Renal cortex interstitium (tissue), 3 donors: Measurements from ENCODE around the gene PRAF2. TPM values are rescaled to one million over a fixed set of nuclear protein-coding genes. Genes with fewer than 3 reads are reported as not detected.

Source experiments
- polyA plus RNA-seq, 3 donors: library from polyadenylated mRNA; unstranded; fragments of 120-200 nt; gene quantifications; one replicate each; pipeline ENCODE4 v1.2.1, GENCODE V29; 2013; ENCODE audit not compliant: insufficient read length in 3 of 3

Gene PRAF2
- polyA plus RNA-seq, 3 donors = 33.6 to 41.5 (median 38.6) TPM

Other genes starting within 250 kb of the PRAF2 start
- gene ERAS, start 247.5 kb downstream of the PRAF2 start, polyA plus RNA-seq = under 1 TPM; 0.16 to 0.18 (median 0.16) TPM
- 10 to 100 TPM in 2 of 3 donors, 1 to 10 TPM in 1; 3.9 to 28.1 (median 13.6) TPM for gene PCSK1N, start 238.4 kb downstream of the PRAF2 start, polyA plus RNA-seq
- gene TIMM17B, start 176.2 kb downstream of the PRAF2 start, polyA plus RNA-seq = 10 to 100 TPM; 33.6 to 46.5 (median 44.3) TPM
- 10 to 100 TPM; 67.9 to 83.2 (median 78.8) TPM for gene PQBP1, start 176.1 kb downstream of the PRAF2 start, polyA plus RNA-seq
- gene SLC35A2, start 162.4 kb downstream of the PRAF2 start, polyA plus RNA-seq = 10 to 100 TPM; 30.0 to 33.7 (median 33.6) TPM
- 1 to 10 TPM; 5.4 to 8.6 (median 7.5) TPM for gene PIM2, start 155.0 kb downstream of the PRAF2 start, polyA plus RNA-seq
- gene OTUD5, start 116.4 kb downstream of the PRAF2 start, polyA plus RNA-seq = 10 to 100 TPM; 60.7 to 66.1 (median 65.5) TPM
- gene KCND1, start 102.2 kb downstream of the PRAF2 start, polyA plus RNA-seq = 1 to 10 TPM; 2.2 to 3.2 (median 2.9) TPM
- gene GRIPAP1, start 71.7 kb downstream of the PRAF2 start, polyA plus RNA-seq = 10 to 100 TPM; 48.3 to 72.7 (median 51.4) TPM
- 10 to 100 TPM; 26.1 to 39.3 (median 31.5) TPM for gene TFE3, start 30.6 kb downstream of the PRAF2 start, polyA plus RNA-seq
- 10 to 100 TPM; 10.3 to 16.1 (median 12.0) TPM for gene CCDC120, start 15.0 kb downstream of the PRAF2 start, polyA plus RNA-seq
- gene WDR45, start 5.9 kb upstream of the PRAF2 start, polyA plus RNA-seq = 10 to 100 TPM; 54.0 to 64.7 (median 57.7) TPM
- 10 to 100 TPM; 20.4 to 25.6 (median 23.9) TPM for gene GPKOW, start 49.7 kb upstream of the PRAF2 start, polyA plus RNA-seq
- gene MAGIX, start 88.8 kb upstream of the PRAF2 start, polyA plus RNA-seq = 1 to 10 TPM; 2.7 to 6.9 (median 5.5) TPM
- 10 to 100 TPM; 27.6 to 36.7 (median 30.6) TPM for gene PLP2, start 97.9 kb upstream of the PRAF2 start, polyA plus RNA-seq
- 1 to 10 TPM; 2.8 to 7.1 (median 4.5) TPM for gene PRICKLE3, start 112.4 kb upstream of the PRAF2 start, polyA plus RNA-seq
- gene SYP, start 126.2 kb upstream of the PRAF2 start, polyA plus RNA-seq = 1 to 10 TPM; 2.4 to 2.8 (median 2.8) TPM
- gene CACNA1F, start 159.3 kb upstream of the PRAF2 start, polyA plus RNA-seq = under 1 TPM; 0.09 to 0.29 (median 0.25) TPM
- 10 to 100 TPM; 15.0 to 20.2 (median 19.5) TPM for gene CCDC22, start 161.5 kb upstream of the PRAF2 start, polyA plus RNA-seq
- gene FOXP3, start 190.7 kb upstream of the PRAF2 start, polyA plus RNA-seq = under 1 TPM; 0.70 to 1.00 (median 0.99) TPM
- 10 to 100 TPM in 1 of 3 donors, 1 to 10 TPM in 2; 5.7 to 10.0 (median 7.1) TPM for gene PPP1R3F, start 195.8 kb upstream of the PRAF2 start, polyA plus RNA-seq
- under 1 TPM in 1 of 3 donors, not detected in 2; 0.44 TPM for gene GAGE10, start 229.6 kb upstream of the PRAF2 start, polyA plus RNA-seq
- not detected for gene GAGE12J, start 248.0 kb upstream of the PRAF2 start, polyA plus RNA-seq